Pancreas (tissue), 10 donors: ENCODE measurements around the gene DKK3. TPM values are rescaled to one million over a fixed set of nuclear protein-coding genes. Genes with fewer than 3 reads are reported as not detected.

Experiments used
- ATAC-seq, 4 donors: fragments of 200-7000 bp; cut with Tn5 transposase; one replicate each; pipeline versions ENCODE4 v1.8.0 to v1.9.1; 2020; ENCODE audit warnings: mild to moderate bottlenecking in 4 of 4, moderate library complexity in 4 of 4
- DNase-seq, 6 donors: peaks; one replicate each; pipeline ENCODE4 v3.0.0-alpha.2; 2020
- FAIRE-seq: peaks from 2 replicates; lab custom pipeline; 2012; peaks lifted over from hg19 to GRCh38; lab: Jason Lieb, UNC
- H3K27ac ChIP-seq, 4 donors: fragments of 200-600 bp; sonication (generic); 1 replicate in 3 of 4; 2 replicates in 1 of 4; pipeline versions ENCODE4 v1.5.0 to v1.8.0; 2020
- H3K27me3 ChIP-seq, 4 donors: fragments of 200-600 bp; one replicate each; pipeline ENCODE4 v1.8.0; 2021
- H3K36me3 ChIP-seq, 3 donors: fragments of 200-600 bp; sonication (generic) in 1 of 3; one replicate each; pipeline versions ENCODE4 v1.5.0 to v1.8.0; 2020 to 2021
- H3K4me1 ChIP-seq, 3 donors: fragments of 200-600 bp; one replicate each; pipeline ENCODE4 v1.8.0; 2021
- H3K4me3 ChIP-seq, 4 donors: fragments of 200-600 bp; sonication (generic) in 2 of 4; one replicate each; pipeline versions ENCODE4 v1.5.0 to v1.8.0; 2020 to 2021
- H3K9me3 ChIP-seq, 4 donors: fragments of 200-600 bp; one replicate each; pipeline ENCODE4 v1.8.0; 2021
- WGBS, 2 donors: extraction: QIAGEN DNeasy Blood & Tissue Kit; methylation state at CpG; one replicate each; pipeline ENCODE4 v1.1.7; 2013; 5-methylcytosine and 5-hydroxymethylcytosine counted together
- intact Hi-C, 3 donors: fragments of 100-400 bp; cut with DNase I; formaldehyde crosslinking; loops; one replicate each; pipeline versions ENCODE4 v1.11.1 to v1.14.2; 2022
- polyA plus RNA-seq, 2 donors: library from polyadenylated mRNA; stranded (reverse); fragments of 200-250 nt; gene quantifications; one replicate each; pipeline ENCODE4 v1.2.3, GENCODE V29; 2013
- total RNA-seq, 6 donors: library from RNA; stranded (reverse); fragmentation: NEBNext Ultra II Directional in 4 of 6; extraction: Animal tissue kit (Norgen Biotek cat#: 25700) in 4 of 6; gene quantifications; one replicate each; pipeline versions ENCODE4 v1.2.1 to v1.2.4, GENCODE V29; 2021 to 2023
- TF ChIP-seq, protein P1 (sequence below), 4 donors: fragments of 200-600 bp; sonication (generic) in 3 of 4; IDR thresholded peaks; one replicate each; pipeline versions ENCODE4 v1.5.0 to v1.8.0; 2021; ENCODE audit warnings: antibody characterized with exemption in 4 of 4
- donor health status: healthy with polysubstance abuse.
- donor health status: DM: no; HTN: no; CAD: no; lungs with moderate emphysema.
- donor health status: DM: no; HTN: no; CAD: no.
- donor health status: control.
- donor health status: control.
- donor health status: Bipolar disorder and iron deficiency.
- donor health status: DM: yes; HTN: yes; CAD: no.
- donor health status: DM: no; HTN: no; CAD: no.
- donor health status: DM: no; HTN: no; CAD: no.
- donor health status: DM: yes; HTN: yes; CAD: no.

The DKK3 gene
- total and polyA plus RNA-seq, 8 donors = 2.7 to 10.5 (median 5.8) TPM

DNA sequence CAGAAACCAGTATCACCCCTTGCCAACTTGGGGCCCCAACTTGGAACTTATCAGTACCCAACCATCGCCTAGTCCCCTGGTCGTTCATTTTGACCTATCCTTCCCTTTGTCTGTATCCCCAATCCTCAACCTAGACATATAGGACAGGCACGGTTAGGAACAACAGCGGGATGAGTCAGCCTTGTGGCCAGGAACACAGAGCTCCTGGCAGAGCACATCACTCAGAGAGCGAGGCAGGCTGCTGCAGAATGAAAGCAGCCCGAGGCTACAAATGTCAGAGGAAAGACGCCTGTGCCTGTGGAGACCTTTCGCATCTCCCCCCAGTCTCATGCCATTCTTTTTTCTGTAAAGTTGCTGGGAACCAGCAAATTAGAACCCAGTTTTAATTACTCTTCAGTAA, 14.6 kb downstream of the DKK3 start:
- Histone ChIP-seq H3K4me3 (no peak overlapping the region), H3K36me3 (no peaks in the 10 kb centered on the region), H3K4me1 (no peaks in the 10 kb centered on the region), H3K27me3 (no peaks in the 10 kb centered on the region), H3K27ac (no peak overlapping the region), H3K9me3 (no peaks in the 10 kb centered on the region)
- intact Hi-C loops = no loop called here
- DNase-seq (no peak), FAIRE-seq (no peak), ATAC-seq (no peak)
- TF ChIP-seq, protein P1, sequence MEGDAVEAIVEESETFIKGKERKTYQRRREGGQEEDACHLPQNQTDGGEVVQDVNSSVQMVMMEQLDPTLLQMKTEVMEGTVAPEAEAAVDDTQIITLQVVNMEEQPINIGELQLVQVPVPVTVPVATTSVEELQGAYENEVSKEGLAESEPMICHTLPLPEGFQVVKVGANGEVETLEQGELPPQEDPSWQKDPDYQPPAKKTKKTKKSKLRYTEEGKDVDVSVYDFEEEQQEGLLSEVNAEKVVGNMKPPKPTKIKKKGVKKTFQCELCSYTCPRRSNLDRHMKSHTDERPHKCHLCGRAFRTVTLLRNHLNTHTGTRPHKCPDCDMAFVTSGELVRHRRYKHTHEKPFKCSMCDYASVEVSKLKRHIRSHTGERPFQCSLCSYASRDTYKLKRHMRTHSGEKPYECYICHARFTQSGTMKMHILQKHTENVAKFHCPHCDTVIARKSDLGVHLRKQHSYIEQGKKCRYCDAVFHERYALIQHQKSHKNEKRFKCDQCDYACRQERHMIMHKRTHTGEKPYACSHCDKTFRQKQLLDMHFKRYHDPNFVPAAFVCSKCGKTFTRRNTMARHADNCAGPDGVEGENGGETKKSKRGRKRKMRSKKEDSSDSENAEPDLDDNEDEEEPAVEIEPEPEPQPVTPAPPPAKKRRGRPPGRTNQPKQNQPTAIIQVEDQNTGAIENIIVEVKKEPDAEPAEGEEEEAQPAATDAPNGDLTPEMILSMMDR (IDR thresholded peaks at IDR 0.05) = no peak
- 76 to 86% methylated on average over 8 of the region's 8 CpGs for whole genome bisulfite sequencing, 2 donors

DNA sequence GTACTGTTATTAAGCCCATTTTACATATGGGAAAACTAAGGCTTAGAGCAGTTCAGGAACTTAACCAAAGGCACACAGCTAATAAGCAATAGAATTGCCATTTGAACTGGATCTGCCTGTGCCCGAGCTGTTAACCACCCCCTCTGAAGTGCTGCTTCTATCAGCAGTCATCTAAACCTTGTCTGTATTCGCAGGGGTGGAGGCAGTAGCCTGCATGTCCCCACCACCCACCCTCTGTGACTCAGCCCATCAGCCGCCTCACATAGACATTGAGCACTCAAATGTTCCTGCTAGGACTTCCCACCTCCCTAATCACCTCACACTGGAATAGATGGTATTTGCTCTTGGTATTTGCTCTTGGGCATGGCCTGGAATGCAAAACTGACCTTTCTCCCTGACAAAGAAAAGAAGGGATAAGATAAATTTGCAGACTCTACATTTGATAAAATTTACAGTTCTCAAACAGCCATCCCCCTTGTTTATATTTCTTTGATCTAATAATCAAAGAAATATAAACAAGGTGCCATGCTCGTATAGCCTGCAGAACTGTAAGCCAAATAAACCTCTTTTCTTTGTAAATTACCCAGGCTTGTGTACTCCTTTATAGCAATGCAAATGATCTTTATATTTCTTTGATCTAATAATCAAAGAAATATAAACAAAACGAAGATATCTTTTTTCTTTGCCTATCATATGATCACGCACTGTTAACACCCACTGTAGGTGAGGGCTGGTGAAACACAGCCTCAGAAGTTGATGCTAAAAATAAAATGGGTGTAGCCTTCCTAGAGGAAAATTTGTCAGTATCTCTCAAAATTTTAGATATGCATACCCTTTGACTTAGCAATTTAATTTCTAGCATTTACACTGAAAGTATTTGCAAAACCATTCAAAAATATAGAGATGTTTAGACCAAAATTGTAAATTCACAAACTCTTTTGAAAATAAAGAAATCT, 15.9 kb downstream of the DKK3 start:
- TF ChIP-seq, protein P1 (IDR thresholded peaks at IDR 0.05) = no peak
- no peaks in the 10 kb centered on the region for H3K27me3 ChIP-seq
- DNase-seq = no peak
- no peaks in the 10 kb centered on the region for H3K4me1 ChIP-seq
- no peaks in the 10 kb centered on the region for H3K9me3 ChIP-seq
- no peak for FAIRE-seq
- H3K4me3 ChIP-seq = no peak overlapping the region
- ATAC-seq = peak in 1 of 4 donors; percentile 41
- WGBS, 2 donors = 60 to 63% methylated on average over 6 of the region's 6 CpGs
- no peak overlapping the region for H3K27ac ChIP-seq
- intact Hi-C loops = no loop called here
- H3K36me3 ChIP-seq = no peaks in the 10 kb centered on the region

DNA sequence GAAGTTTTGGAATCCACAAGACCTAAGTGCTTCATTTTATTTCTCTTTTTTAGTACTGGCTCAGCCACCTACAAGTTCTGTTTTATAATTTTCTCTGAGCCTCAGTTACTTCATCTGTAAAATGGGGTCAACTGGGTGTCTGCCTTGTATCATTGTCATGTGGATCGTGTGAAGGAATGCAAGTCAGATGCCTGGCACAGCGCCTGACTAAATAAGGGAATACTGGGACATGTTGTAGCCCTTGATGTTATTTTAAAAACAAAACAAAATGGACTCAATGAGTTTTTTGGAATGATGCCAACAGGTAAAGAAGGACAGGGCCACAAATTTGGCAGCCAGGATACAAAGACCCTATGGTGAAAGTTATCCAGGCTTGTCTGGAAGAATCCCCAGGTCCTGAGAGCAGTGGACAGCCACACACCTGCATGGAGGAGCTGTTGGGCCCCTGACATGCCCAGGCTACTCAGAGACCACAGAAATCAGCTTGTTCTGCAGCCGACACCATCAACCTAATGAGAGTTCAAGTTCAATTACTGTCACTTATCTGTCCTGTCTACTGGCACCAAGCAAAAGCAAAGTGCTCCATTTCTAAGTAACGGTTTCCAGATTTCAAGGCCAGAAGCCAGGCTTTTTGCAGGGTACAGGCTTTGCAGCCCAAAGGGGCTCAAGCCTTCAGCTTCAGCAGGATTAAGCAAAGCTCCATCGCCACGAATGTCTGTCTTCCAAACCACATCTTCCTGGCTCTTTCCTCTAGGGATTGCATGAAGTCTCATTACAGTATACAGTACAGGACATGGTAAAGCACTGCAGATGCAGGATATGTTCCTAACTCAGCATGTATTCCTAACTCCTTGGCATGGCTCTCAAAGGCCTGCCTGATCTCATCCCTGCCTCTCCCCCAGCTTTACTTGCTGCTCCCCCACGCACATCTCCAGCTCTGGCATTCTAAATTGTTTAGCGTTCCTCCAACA, 18.4 kb downstream of the DKK3 start:
- no peaks in the 10 kb centered on the region for H3K9me3 ChIP-seq
- intact Hi-C loops = no loop called here
- DNase-seq (no peak), FAIRE-seq (no peak), ATAC-seq (no peak)
- H3K27ac ChIP-seq = no peak overlapping the region
- H3K36me3 ChIP-seq = no peaks in the 10 kb centered on the region
- TF ChIP-seq, protein P1 (IDR thresholded peaks at IDR 0.05) = no peak
- no peak overlapping the region for H3K4me3 ChIP-seq
- no peaks in the 10 kb centered on the region for H3K27me3 ChIP-seq
- H3K4me1 ChIP-seq = no peaks in the 10 kb centered on the region
- 69 to 78% methylated on average over 8 of the region's 8 CpGs for WGBS, 2 donors

DNA sequence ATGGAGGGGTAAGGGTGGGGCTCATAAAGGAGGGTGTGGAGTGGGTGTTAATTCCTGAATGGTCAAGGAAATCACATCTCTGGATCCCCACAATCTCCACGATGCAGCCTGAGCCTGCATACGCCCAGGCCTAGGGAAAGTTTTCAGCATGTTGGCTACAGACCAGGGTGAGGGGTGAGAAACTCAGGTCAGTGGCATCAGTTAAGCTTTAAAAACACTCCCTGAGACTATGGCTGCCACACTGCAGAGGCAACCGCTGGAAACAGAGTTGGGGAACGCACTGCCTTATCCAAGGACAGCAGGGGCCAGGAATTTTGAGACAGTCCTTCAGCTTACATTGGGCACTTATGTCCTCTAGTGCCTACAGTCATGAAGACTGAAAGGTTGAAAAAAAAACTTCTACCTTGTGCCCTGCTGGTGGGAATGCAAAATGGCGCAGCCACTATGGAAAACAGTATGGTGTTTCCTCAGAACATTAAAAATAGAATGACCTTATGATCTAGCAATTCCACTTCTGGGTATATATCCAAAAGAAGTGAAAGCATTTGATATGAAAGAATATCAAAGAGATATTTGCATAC, 19.7 kb downstream of the DKK3 start:
- H3K27me3 ChIP-seq = no peaks in the 10 kb centered on the region
- no peak for FAIRE-seq
- H3K4me3 ChIP-seq = no peak overlapping the region
- WGBS, 2 donors = 85 to 87% methylated on average over 5 of the region's 5 CpGs
- TF ChIP-seq, protein P1 (IDR thresholded peaks at IDR 0.05) = no peak
- no peak for DNase-seq
- no peak for ATAC-seq
- intact Hi-C loops = no loop called here
- H3K9me3 ChIP-seq = no peaks in the 10 kb centered on the region
- H3K27ac ChIP-seq = no peak overlapping the region
- no peaks in the 10 kb centered on the region for H3K4me1 ChIP-seq
- no peaks in the 10 kb centered on the region for H3K36me3 ChIP-seq
